ENCODE results near the gene AATF. TPM values are rescaled to one million over a fixed set of nuclear protein-coding genes. Genes with fewer than 3 reads are reported as not detected.
A peak's percentile ranks its signal among the peaks of the same experiment; 100 is the strongest.

Gene AATF
- total RNA-seq, 1 experiment from 2014 or later, result 61.0 TPM

GRCh38 chr17:37098910-37099664, 150.3 kb downstream of the AATF start:
- H3K4me1 Mint-ChIP-seq, result peaks cover 24% of the 10 kb centered on the region
- no peaks in the 10 kb centered on the region for H3K27me3 Mint-ChIP-seq (ENCODE audit: low read depth)
- peaks cover 57% of the 10 kb centered on the region for H3K36me3 Mint-ChIP-seq
- ATAC-seq, result no peak
- no peak for DNase-seq (ENCODE audit: low spot score)
- no peak for TF ChIP-seq ZNF416 (CRISPR knock-in tag; IDR thresholded peaks at IDR 0.05)
- TF ChIP-seq ZNF232 (CRISPR knock-in tag; IDR thresholded peaks at IDR 0.05), result no peak
- TF ChIP-seq ATF6 (CRISPR knock-in tag; IDR thresholded peaks at IDR 0.05), result no peak
- TF ChIP-seq NR2C2 (CRISPR knock-in tag; IDR thresholded peaks at IDR 0.05), result no peak
- TF ChIP-seq ZNF121 (CRISPR knock-in tag; IDR thresholded peaks at IDR 0.05), result no peak
- no peak for TF ChIP-seq ZNF138 (CRISPR knock-in tag; conservative IDR thresholded peaks at IDR 0.05)
- no peak for TF ChIP-seq ZNF425 (CRISPR knock-in tag; conservative IDR thresholded peaks at IDR 0.05)
- TF ChIP-seq ZNF263 (CRISPR knock-in tag; IDR thresholded peaks at IDR 0.05; ENCODE audit: low read depth), result peak; percentile 76; the same call in 1 of the 2 replicates
- ChIA-PET POLR2A (no interaction called here), CTCF (no interaction called here)
- peak overlapping the region; percentile 78; the same call in 1 of the 2 replicates for H3K27ac Mint-ChIP-seq
- H3K9me3 Mint-ChIP-seq, result no peaks in the 10 kb centered on the region
- H3K4me3 Mint-ChIP-seq, result no peak overlapping the region

DNA sequence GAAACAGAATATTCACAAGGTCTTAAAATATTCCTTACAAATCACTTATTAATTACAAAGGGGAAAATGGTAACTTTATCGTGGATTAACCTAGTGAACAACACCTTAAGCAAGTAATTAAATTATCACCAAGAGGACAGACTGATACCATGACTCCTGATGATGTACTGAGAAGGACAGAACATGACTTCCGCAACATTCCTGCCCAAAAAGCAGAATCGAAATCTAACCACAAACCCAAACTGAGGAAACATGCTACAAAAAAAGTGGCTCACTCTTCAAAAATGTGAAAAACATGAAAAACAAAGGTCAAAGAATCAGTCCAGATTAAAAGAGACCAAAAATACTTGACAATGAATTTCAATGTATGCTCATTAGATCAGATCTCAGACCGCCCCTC, 151.5 kb downstream of the AATF start:
- no peak for DNase-seq (ENCODE audit: low spot score)
- no peak for TF ChIP-seq FOXK1 (CRISPR knock-in tag; IDR thresholded peaks at IDR 0.05)
- TF ChIP-seq, protein P1, sequence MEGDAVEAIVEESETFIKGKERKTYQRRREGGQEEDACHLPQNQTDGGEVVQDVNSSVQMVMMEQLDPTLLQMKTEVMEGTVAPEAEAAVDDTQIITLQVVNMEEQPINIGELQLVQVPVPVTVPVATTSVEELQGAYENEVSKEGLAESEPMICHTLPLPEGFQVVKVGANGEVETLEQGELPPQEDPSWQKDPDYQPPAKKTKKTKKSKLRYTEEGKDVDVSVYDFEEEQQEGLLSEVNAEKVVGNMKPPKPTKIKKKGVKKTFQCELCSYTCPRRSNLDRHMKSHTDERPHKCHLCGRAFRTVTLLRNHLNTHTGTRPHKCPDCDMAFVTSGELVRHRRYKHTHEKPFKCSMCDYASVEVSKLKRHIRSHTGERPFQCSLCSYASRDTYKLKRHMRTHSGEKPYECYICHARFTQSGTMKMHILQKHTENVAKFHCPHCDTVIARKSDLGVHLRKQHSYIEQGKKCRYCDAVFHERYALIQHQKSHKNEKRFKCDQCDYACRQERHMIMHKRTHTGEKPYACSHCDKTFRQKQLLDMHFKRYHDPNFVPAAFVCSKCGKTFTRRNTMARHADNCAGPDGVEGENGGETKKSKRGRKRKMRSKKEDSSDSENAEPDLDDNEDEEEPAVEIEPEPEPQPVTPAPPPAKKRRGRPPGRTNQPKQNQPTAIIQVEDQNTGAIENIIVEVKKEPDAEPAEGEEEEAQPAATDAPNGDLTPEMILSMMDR (IDR thresholded peaks at IDR 0.05), result no peak
- TF ChIP-seq CREB1 (CRISPR knock-in tag; IDR thresholded peaks at IDR 0.05), result no peak
- TF ChIP-seq RELA (CRISPR knock-in tag; IDR thresholded peaks at IDR 0.05; ENCODE audit: borderline replicate concordance), result no peak
- no peak for TF ChIP-seq OVOL2 (CRISPR knock-in tag; IDR thresholded peaks at IDR 0.05; ENCODE audit: borderline replicate concordance)
- TF ChIP-seq ZSCAN18 (CRISPR knock-in tag; IDR thresholded peaks at IDR 0.05), result no peak
- TF ChIP-seq, protein P2, sequence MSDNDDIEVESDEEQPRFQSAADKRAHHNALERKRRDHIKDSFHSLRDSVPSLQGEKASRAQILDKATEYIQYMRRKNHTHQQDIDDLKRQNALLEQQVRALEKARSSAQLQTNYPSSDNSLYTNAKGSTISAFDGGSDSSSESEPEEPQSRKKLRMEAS (CRISPR knock-in tag; IDR thresholded peaks at IDR 0.05), result no peak
- TF ChIP-seq ETV6 (CRISPR knock-in tag; IDR thresholded peaks at IDR 0.05), result no peak
- TF ChIP-seq ZNF396 (CRISPR knock-in tag; IDR thresholded peaks at IDR 0.05; ENCODE audit: borderline replicate concordance), result no peak
- TF ChIP-seq MXD4 (CRISPR knock-in tag; IDR thresholded peaks at IDR 0.05; ENCODE audit: borderline replicate concordance), result no peak
- TF ChIP-seq, protein P3, sequence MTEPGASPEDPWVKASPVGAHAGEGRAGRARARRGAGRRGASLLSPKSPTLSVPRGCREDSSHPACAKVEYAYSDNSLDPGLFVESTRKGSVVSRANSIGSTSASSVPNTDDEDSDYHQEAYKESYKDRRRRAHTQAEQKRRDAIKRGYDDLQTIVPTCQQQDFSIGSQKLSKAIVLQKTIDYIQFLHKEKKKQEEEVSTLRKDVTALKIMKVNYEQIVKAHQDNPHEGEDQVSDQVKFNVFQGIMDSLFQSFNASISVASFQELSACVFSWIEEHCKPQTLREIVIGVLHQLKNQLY (CRISPR knock-in tag; IDR thresholded peaks at IDR 0.05), result no peak
- no peak for TF ChIP-seq EMX1 (CRISPR knock-in tag; IDR thresholded peaks at IDR 0.05)
- no peak for TF ChIP-seq SP1 (CRISPR knock-in tag; conservative IDR thresholded peaks at IDR 0.05)
- no peak for TF ChIP-seq SOX15 (CRISPR knock-in tag; IDR thresholded peaks at IDR 0.05)
- no peak for TF ChIP-seq NR2C2 (CRISPR knock-in tag; IDR thresholded peaks at IDR 0.05)
- TF ChIP-seq ZNF232 (CRISPR knock-in tag; IDR thresholded peaks at IDR 0.05), result no peak
- TF ChIP-seq E2F4 (CRISPR knock-in tag; IDR thresholded peaks at IDR 0.05; ENCODE audit: borderline replicate concordance, low read depth), result no peak
- TF ChIP-seq HMGA2 (CRISPR knock-in tag; IDR thresholded peaks at IDR 0.05), result no peak

More for the DNA sequence above, 151.5 kb downstream of the AATF start:
- ChIA-PET CTCF (no interaction called here), POLR2A (no interaction called here)
- H3K4me3 Mint-ChIP-seq, result no peak overlapping the region
- H3K36me3 Mint-ChIP-seq, result peaks cover 48% of the 10 kb centered on the region
- no peaks in the 10 kb centered on the region for H3K9me3 Mint-ChIP-seq
- H3K27me3 Mint-ChIP-seq (ENCODE audit: low read depth), result no peaks in the 10 kb centered on the region
- H3K27ac Mint-ChIP-seq, result peak overlapping the region; percentile 22
- H3K4me1 Mint-ChIP-seq, result peaks cover 35% of the 10 kb centered on the region
- no peak for ATAC-seq

Data from WTC11 (cell line).